GM21529 (cell line): ENCODE measurements around the gene SLC19A1.

Source experiments
- ATAC-seq: cut with Tn5 transposase; IDR thresholded peaks from one replicate; pipeline ENCODE4 v1.9.1; 2021; ENCODE audit not compliant: unreplicated experiment

SLC19A1 gene

DNA sequence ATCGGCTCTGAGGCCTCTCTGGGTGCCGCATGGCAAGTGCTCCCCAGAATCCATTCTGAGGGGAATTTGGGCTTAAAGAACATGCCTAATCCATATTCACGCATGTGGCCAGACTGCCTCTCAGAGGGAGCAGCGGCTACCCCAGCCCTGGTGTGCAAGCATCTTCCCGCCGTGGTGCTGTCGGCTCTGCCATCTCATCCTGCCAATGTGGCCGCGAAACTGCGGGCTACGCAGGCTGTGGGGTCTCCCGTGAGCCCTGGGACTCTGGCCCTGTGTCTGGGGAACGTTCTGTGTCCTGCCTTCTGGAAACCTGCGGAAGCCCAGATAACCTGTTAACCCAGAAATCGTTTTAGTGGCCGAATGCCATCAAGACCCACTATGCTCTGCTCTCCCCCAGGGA is 60.7 kb downstream of the SLC19A1 start:
- ATAC-seq: no peak

DNA sequence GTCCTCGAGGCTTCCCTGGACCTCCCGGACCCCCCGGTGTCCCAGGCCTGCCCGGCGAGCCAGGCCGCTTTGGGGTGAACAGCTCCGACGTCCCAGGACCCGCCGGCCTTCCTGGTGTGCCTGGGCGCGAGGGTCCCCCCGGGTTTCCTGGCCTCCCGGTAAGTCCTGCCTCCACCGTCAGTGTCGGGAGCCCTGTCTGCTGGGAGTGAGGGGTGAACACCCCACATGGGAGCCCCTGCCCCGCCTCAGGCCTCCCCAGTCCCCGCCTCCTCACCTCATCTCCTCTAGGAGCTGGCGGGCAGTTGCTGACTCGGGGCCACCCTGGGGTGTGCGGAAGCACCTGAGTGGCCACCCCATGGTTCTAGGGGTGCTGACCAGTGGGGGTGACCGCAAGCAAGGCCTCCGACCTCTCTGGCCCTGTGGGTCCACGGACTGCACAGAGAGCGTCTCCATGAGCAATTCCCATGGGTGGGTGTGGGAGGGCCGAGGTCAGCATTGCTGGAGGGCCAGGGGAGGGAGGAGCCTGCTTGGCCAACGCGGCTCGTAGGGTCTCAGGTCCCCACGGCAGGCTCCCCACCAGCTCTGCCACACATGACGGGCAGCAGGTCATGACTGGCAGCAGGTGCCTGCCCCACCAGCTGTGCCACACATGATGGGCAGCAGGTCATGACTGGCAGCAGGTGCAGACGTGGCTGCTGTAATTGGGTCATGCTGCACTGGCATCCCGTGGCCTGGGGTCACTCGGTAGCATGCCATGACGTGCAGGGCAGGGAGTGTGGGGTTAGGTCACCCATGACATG is 61.3 kb downstream of the SLC19A1 start:
- no peak for ATAC-seq

DNA sequence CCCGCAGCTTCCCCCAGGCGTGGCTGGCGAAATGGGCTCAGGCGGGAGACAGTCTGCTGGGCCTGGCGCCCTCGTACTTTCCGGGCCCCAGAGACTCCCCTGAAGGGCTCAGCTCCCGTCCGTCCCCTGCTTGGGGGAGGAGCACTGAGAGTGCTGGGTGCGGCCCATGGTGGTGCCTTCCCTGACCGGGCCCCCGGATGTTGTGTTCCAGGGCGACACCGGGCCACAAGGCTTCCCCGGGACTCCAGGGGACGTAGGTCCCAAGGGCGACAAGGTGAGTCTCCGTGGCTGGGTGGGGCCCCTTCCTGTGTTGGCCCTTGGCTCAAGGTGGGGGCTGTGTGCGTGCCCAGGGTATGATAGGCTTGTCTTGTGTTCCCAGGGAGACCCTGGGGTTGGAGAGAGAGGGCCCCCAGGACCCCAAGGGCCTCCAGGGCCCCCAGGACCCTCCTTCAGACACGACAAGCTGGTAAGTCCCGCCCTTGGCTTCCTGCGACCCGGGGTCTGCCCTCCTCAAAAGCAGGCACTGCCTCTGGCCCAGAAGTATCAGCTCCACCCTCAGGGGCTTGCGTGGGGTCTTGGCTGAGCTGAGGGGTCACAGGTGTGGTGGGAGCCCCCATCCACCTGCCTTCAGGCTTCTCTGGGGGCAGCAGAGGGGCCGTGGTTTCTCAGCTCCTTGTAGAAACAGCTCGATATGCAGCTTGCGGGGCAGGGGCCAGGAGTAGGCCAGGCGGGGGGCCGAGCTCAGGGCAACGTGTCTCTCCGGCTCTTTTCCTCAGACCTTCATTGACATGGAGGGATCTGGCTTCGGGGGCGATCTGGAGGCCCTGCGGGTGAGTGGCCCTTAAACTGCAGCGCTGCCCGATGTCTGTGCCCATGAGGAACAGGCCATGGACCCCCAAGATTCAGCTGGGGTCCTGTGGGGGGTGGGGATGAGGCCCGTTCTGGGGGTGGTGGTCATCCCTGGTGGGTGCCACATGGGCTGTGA is 62.3 kb downstream of the SLC19A1 start:
- ATAC-seq: no peak

DNA sequence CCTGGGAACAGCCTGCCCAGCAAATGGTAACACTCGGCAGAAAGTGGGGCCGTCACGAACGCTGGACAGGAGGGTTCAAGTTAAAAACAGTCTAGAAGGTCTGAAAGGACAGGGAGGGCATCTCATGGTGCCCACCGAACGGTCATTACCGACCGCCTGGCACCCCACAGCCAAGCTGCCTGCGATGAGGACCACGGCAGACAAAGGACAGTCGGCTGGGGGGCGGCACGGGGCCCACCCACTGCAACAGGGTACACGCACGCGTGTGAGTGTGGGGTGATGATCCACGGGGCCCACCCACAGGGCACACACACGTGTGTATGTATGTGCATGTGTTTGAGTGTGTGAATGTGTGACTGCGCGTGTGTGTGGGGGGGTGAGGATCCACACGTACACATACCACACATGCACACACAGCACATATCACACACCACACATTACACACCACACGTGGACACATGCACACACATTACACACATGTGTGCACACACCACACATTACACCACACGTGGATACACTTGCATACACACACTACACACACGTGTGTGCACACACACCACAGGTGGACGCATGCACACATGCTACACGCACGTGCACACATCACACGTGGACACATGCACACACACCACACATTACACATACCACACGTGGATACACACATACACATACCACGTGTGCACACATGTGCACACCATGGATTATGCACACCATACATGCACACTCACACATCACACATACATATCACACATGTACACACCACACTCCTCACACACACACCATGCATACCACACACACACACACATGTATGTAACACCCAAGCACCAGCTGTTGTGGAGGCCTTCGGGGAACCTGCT is 63.2 kb downstream of the SLC19A1 start:
- no peak for ATAC-seq

DNA sequence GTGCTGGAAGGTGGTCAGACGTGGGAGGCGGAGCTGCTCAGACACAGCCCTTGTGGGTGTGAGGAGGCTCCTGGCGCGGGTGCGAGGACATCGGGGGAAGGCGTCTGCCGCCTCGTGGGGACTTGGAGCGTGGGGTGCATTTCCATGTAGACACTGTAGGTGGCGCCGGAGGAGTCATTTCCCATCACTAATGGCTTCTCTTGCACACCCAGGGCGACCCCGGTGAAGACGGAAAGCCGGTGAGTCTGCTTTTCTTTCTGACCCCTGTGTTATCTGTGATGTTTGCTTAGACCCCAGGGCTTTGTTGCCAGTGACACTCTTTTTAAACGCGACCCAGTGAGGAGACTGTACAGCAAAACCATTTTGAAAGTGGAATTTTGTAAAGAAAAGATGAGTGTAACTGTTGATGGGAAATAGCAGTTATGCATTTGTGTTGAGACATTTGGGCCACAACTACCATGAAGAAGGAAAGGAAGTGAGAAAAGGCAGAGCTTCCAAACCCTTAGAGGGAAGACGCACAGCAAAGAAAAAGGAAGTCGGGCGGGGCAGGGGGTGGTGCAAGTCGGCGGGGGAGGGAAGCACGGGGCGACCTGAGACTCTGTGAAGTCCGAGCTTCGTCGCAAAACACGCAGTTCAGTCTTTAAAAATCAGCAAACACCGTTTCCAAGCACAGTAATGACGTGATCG is 64.0 kb downstream of the SLC19A1 start:
- no peak for ATAC-seq

DNA sequence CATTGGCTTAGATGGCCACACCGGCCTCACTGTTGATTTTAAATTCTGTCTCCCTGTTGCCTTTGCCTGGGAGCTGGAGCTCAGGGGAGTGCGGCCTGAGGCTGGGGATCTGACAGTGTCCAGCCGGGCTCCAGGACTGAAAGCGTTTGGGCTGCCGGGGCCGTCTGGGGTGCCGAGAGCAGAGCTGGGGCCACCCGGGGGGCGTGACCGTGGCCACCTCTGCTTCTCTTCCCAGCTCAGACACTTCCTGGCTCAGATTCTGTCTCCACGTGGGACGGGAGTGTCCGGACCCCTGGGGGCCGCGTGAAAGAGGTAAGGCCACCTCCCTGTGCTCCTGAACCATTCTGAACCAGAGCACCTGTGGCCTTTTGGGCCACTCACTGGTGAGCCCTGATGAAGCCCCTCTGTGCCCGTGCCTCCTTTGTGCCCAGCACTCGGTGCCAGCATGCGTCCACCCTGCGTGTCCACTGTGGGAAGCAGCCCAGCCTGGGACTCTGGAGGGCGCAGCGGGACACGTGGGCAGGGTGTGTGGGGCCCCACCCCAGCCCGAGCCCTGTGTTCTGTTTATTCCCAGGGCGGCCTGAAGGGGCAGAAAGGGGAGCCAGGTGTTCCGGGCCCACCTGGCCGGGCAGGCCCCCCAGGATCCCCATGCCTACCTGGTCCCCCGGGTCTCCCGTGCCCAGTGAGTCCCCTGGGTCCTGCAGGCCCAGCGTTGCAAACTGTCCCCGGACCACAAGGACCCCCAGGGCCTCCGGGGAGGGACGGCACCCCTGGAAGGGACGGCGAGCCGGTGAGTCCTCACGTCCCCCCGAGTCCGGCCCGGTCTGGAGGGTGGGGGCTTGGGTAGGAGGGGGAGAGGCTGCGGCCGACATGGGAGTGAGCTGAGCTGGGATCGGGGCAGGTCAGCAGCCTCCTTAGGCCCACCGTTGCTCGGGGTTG is 64.8 kb downstream of the SLC19A1 start:
- ATAC-seq: no peak

DNA sequence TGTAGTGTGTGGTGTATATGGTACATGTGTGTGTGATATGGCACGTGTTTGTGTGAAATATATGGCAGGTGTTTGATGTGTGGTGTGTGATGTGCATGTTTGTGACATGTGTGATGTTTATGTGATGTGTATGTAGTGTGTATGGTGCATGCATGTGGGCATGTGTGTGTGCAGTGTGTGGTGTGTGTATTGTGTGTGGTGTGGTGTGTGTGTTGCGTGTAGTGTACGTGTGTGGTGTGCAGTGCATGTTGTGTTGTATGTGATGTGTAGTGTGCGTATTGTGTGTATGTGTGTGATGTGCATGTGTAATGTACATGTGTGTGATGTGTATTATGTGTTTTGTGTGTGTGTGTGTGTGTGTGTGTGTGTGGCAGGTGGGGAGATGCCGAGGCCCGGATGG is 65.7 kb downstream of the SLC19A1 start:
- ATAC-seq: no peak

DNA sequence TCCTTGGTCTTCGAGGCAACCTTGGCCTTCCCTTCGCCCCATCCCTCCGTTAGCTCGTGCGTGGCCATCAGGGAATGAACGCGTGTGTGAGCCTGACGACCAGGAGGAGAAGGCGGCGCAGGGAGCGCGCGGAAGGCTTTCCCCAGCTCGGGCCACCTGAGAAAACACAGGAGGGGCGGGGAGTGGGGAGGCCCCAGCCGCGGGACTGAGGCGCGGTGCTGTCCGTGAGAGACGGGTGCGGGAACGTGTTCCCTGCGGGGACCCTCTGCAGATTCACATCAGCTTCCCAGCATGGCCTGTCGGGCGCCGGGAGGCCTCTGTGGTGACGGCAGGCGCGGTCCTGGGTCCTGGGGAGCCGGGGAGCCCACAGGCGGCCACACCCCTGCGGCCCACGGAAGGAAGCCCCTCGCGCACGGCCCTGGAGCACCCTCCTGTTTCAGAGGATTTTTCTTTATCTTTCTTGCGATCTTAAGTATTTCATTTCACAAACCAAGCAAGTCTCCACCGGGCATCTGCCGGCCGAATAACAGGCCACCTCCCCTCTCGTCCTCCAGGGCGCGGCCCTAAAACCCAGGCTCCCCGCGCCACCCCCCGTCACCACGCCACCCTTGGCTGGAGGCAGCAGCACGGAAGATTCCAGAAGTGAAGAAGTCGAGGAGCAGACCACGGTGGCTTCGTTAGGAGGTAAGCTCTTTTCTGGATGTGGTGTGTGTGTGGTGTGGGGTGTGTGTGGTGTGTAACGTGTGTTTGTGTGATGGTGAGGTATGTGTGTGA is 66.3 kb downstream of the SLC19A1 start:
- no peak for ATAC-seq

DNA sequence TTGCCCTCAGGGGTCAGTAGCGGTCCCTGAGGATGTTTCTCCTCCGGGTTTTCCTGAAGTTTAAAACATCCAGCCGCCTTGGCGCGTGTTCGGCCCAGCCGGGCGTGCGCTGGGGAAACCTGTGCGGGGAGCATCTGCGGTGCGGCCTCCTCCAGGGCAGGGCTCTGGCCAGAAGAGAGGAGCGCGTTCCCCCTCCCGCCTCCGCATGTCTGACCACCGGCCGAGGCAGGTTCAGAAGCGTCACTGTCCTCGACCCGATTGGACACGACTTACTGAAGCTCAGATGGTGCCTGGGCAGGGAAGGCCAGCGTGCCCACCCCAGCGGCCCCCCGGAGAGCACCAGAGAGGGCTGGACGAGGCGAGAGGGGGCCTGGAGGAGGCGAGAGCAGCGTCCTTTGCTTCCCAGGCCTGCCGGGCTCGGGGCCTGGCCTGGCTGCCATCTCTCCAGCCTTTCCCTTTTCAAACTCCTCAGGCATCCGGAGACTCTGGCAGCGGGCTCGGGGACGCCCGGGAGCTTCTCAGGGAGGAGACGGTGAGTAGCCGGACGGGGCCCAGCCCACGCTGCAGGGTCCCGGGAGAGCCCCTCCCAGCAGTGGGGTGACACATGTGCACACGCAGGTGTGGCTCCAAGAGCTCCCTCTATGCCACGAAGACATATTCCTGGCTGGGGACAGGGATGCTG is 67.1 kb downstream of the SLC19A1 start:
- ATAC-seq: no peak

DNA sequence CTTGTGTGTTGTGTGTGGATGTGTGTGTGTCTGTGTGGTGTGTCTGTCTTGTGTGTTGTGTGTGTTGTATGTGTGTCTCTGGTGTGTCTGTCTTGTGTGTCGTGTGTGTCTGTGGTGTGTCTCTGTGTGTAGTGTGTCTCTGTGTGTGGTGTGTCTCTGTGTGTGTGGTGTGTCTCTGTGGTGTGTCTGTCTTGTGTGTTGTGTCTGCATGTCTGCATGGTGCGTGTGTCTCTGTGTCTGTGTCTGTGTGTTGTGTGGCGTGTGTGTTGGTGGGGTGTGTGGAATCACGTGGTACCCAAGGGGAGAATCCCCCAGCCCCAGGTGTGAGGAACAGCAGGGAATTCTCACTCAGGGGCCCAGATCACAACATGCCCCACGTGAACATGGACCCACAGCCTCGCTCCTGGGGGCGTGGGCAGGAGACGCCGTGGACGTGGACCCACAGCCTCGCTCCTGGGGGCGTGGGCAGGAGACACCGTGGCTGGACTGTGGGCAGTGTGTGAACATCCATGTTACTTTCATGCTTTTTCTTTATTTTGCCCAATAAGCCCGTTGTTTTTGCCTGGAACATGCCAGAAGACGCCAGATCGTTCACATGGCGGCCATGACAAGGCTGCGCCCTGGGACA is 67.8 kb downstream of the SLC19A1 start:
- no peak for ATAC-seq

DNA sequence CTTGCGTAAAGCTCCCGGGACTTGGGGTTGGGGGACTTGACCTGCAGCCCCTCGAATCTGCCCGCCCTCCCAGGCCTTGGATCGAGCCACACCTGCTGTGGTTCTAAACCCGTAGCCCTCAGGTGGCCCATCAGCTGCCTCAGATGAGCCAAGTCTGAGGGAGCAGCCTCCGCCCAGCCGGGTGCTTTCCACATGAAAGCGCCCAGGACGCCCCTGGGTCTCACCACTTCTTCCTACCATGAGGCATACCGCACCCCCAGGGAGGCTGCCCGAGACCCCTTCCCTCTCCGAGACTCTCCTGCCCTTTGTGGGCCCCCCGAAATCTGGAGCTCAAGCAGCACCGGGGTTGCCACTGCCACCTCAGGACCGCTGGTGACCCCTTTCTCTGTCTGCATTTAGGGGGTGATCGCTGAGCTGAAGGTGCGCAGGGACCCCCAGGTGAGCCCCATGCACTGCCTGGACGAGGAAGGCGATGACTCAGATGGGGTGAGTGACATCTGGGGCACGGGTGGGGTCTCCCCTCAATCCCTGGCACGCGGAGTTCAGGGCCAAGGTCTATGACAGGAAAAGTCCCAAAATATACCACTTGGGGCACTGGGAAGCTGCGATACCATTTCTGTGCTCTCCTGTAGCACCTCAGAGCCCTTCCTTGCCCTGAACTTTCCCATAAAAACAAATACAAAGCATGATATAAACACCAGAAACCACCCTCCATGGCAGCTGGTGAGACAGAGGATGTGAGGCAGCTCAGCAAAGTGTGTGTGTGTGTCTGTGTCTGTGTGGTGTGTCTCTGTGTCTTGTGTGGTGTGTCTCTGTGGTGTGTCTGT is 68.5 kb downstream of the SLC19A1 start:
- no peak for ATAC-seq

DNA sequence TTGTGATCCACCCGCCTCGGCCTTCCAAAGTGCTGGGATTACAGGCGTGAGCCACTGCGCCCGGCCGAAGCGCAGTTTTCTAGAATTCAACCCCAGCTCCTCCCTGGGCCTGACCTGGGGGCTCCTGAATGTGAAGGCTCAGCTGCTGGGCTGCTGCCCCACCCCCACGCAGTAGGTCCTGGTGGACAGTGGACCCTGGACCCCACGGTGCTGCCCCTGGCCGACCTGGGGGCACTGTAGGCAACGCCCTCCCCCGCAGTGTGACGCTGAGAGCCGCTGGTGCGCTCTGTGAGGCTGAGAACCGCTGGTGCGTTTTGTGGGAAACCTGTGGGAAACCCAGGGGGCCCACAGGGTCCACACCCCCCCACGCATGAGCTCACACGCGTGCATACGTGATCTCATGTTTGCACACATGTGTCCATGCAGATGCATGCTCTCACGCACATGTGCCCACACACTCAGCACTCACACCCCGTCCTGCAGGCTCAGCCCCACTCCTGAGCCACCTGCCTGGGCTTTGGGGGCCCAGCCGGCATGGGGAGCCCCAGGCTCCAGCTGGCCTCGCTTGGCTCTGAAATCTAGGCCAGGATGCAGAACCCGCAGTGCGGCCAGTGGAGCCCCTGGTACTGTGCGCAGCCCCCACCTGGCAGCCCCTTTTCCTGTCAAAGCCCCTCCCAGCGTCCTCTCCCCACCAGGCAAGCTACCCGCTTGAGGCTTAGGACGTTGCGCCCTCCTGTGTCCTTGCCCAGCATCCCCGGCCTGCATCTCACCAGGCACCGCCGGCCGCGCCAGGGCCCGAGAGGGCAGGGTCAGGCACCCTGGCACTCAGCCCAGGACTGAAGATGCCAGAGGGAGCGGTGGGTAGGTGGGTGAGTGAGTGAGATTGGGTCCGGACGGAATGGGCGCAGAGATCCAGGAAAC is 69.5 kb downstream of the SLC19A1 start:
- no peak for ATAC-seq

DNA sequence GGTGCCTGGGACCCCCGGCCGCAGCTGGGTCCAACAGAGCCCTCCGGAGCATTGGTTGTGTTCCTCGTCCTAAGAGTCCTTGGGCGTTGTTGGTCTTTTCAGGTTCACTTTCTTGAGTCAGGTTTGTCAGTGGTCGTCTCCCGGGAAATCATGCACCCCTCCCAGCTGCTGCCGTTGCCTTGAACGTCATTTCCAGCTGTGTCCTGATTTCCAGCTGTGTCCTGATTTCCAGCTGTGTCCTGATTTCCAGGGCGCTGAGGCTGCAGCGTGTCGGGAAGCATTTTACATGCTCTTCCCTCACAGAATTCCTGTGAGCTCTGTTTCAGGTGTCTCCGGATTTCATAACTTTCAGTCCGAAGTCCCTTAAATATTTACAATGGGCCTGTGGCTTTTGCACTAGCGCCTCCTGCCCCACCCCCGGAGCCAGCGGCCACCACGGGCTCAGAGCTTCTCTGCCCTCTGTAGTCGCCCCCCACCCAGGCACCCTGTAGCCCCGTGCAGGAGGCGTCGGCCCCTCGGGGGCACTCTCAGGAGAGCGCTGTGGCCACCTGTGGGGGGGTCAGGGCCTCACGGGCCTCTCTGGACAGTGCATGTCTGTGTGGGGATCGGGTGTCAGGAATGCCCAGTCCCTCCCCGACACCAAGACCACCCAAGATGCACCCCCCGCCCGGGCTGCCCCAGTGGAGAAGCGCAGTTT is 70.6 kb downstream of the SLC19A1 start:
- ATAC-seq: no peak

DNA sequence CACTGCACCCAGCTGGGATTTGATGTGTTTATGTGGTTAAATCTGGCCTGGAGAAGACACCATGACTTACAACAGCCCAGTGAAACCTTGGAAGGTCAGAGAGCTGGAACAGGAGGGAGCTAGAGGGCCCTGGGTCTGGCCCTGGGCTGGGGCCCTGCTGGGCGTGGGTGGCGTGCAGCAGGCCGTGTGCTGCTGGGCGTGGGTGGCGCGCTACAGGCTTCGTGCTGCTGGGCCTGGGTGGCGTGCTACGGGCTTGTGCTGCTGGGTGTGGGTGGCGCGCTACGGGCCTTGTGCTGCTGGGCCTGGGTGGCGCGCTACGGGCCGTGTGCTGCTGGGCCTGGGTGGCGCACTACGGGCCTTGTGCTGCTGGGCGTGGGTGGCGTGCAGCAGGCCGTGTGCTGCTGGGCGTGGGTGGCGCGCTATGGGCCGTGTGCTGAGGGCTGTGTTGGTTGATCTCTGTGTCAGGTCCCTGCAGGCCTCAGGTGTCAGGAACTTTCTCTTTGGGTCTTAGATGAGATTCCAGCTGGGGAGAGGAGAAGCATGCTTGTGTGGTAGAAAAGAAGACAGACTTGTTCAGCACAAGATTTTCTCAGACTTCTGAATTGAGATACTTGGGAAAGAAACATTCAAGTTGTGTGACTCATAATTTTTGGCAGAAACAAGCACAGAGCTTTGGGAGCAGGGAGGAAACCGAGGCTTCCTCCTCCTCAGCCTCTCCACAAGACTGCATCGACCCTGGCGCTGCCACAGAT is 71.3 kb downstream of the SLC19A1 start:
- no peak for ATAC-seq
